IPS-15b (cell line): ENCODE measurements around the gene GRIK3.

ENCODE experiments used
- H3K27me3 ChIP-seq: one replicate; pipeline ENCODE4 v1.6.1; 2013; ENCODE audit warnings: low read length; ENCODE audit not compliant: control insufficient read depth, insufficient read depth
- H3K36me3 ChIP-seq: one replicate; pipeline ENCODE4 v1.6.1; 2013; ENCODE audit warnings: low read length; ENCODE audit not compliant: control insufficient read depth, insufficient read depth
- H3K4me1 ChIP-seq: one replicate; pipeline ENCODE4 v1.6.1; 2013; ENCODE audit warnings: mild to moderate bottlenecking, low read length; ENCODE audit not compliant: control insufficient read depth, insufficient read depth
- H3K4me3 ChIP-seq: one replicate; pipeline ENCODE4 v1.5.1; 2013; ENCODE audit warnings: low read depth, low read length
- H3K9ac ChIP-seq: one replicate; pipeline ENCODE4 v1.6.1; 2013; ENCODE audit warnings: low read depth, mild to moderate bottlenecking, low read length
- H3K9me3 ChIP-seq: one replicate; pipeline ENCODE4 v1.6.1; 2013; ENCODE audit warnings: mild to moderate bottlenecking, low read length; ENCODE audit not compliant: control insufficient read depth, insufficient read depth

Gene GRIK3

GRCh38 chr1:36752891-36753361 is 281.4 kb downstream of the GRIK3 start:
- Histone ChIP-seq H3K4me1 (no peaks in the 10 kb centered on the region), H3K4me3 (no peak overlapping the region), H3K27me3 (no peaks in the 10 kb centered on the region), H3K9ac (no peak overlapping the region), H3K9me3 (no peaks in the 10 kb centered on the region), H3K36me3 (no peaks in the 10 kb centered on the region)

GRCh38 chr1:36752431-36752830 is 281.9 kb downstream of the GRIK3 start:
- no peaks in the 10 kb centered on the region for H3K4me1 ChIP-seq
- no peak overlapping the region for H3K4me3 ChIP-seq
- H3K9me3 ChIP-seq: no peaks in the 10 kb centered on the region
- H3K9ac ChIP-seq: no peak overlapping the region
- no peaks in the 10 kb centered on the region for H3K27me3 ChIP-seq
- H3K36me3 ChIP-seq: no peaks in the 10 kb centered on the region

- Histone ChIP-seq H3K4me1 (no peaks in the 10 kb centered on the region), H3K4me3 (no peak overlapping the region), H3K27me3 (no peaks in the 10 kb centered on the region), H3K9ac (no peak overlapping the region), H3K36me3 (no peaks in the 10 kb centered on the region), H3K9me3 (no peaks in the 10 kb centered on the region)
These were observed 282.8 kb downstream of the GRIK3 start for GRCh38 chr1:36751525-36751924.

GRCh38 chr1:36748466-36748865 is 285.8 kb downstream of the GRIK3 start:
- Histone ChIP-seq H3K4me3 (no peak overlapping the region), H3K27me3 (no peaks in the 10 kb centered on the region), H3K9me3 (no peaks in the 10 kb centered on the region), H3K9ac (no peak overlapping the region), H3K36me3 (no peaks in the 10 kb centered on the region), H3K4me1 (no peaks in the 10 kb centered on the region)
